Ectodermal cell (in vitro differentiated cells): ENCODE data around the gene SOX13.

Experiments used
- H3K27ac ChIP-seq: 2 replicates; pipeline ENCODE4 v1.7.0; 2013; ENCODE audit warnings: mild to moderate bottlenecking, low read depth, low read length; ENCODE audit not compliant: insufficient read depth, poor library complexity, severe bottlenecking
- H3K27me3 ChIP-seq: 2 replicates; pipeline ENCODE4 v1.7.0; 2013; ENCODE audit warnings: mild to moderate bottlenecking, low read length; ENCODE audit not compliant: insufficient read depth, control insufficient read depth, poor library complexity, severe bottlenecking
- H3K36me3 ChIP-seq: one replicate; pipeline ENCODE4 v1.7.0; 2013; ENCODE audit warnings: low read length; ENCODE audit not compliant: control insufficient read depth, insufficient read depth
- H3K4me1 ChIP-seq: one replicate; pipeline ENCODE4 v1.7.0; 2013; ENCODE audit warnings: low read length; ENCODE audit not compliant: control insufficient read depth, insufficient read depth
- H3K4me3 ChIP-seq: 2 replicates; pipeline ENCODE4 v1.7.0; 2013; ENCODE audit warnings: low read depth, low read length, control low read depth; ENCODE audit not compliant: insufficient read depth
- H3K9me3 ChIP-seq: 2 replicates; pipeline ENCODE4 v1.7.0; 2013; ENCODE audit warnings: mild to moderate bottlenecking, low read length, moderate library complexity; ENCODE audit not compliant: control insufficient read depth
- WGBS, 2 experiments: methylation state at CpG; one replicate each; pipeline ENCODE4 v1.1.7; 2013; ENCODE audit warnings: missing lambda C conversion rate in 2 of 2; 5-methylcytosine and 5-hydroxymethylcytosine counted together

SOX13 gene

GRCh38 chr1:204104331-204105130 lies 31.6 kb downstream of the SOX13 start:
- Histone ChIP-seq H3K27ac (no peak overlapping the region), H3K4me3 (no peak overlapping the region), H3K4me1 (peaks cover 60% of the 10 kb centered on the region), H3K36me3 (no peaks in the 10 kb centered on the region), H3K27me3 (no peaks in the 10 kb centered on the region), H3K9me3 (no peaks in the 10 kb centered on the region)
- 87 to 93% methylated on average over 12 to 14 of the region's 14 CpGs for WGBS, 2 experiments

- peaks cover 60% of the 10 kb centered on the region for H3K4me1 ChIP-seq
Observed at GRCh38 chr1:204105131-204105515, 32.2 kb downstream of the SOX13 start.

DNA sequence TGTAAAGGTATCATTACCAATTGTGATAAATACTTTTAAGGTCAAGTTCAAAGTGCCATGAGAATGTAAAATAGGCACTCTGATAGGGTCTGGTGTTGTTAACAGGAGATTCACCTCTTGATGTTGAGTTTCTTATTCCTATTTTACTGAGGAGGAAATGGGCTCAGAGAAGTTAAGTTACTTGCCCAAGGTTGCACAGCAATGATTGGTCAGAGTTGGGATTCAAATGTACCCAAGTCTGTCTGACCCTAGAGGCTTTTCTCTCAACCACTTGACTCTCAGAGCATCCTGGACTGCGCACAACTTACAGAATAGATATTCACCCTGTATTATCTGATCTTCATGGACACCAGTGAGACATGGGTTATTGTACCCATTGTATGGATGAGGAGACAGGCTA lies 33.9 kb downstream of the SOX13 start:
- Histone ChIP-seq H3K36me3 (no peaks in the 10 kb centered on the region), H3K4me3 (no peak overlapping the region), H3K4me1 (peaks cover 56% of the 10 kb centered on the region), H3K9me3 (no peaks in the 10 kb centered on the region), H3K27ac (no peak overlapping the region), H3K27me3 (no peaks in the 10 kb centered on the region)
- 83 to 100% methylated on average over 1 of the region's 1 CpG for WGBS, 2 experiments

More at GRCh38 chr1:204105131-204105515, 32.2 kb downstream of the SOX13 start:
- Histone ChIP-seq H3K36me3 (no peaks in the 10 kb centered on the region), H3K4me3 (no peak overlapping the region), H3K9me3 (no peaks in the 10 kb centered on the region), H3K27me3 (no peaks in the 10 kb centered on the region), H3K27ac (no peak overlapping the region)
- WGBS, 2 experiments, result 84 to 87% methylated on average over 6 of the region's 6 CpGs

GRCh38 chr1:204107892-204108291 lies 35.0 kb downstream of the SOX13 start:
- no peaks in the 10 kb centered on the region for H3K36me3 ChIP-seq
- 90 to 91% methylated on average over 2 of the region's 2 CpGs for WGBS, 2 experiments
- peaks cover 46% of the 10 kb centered on the region for H3K4me1 ChIP-seq
- peak overlapping the region; percentile 89 for H3K27ac ChIP-seq
- H3K9me3 ChIP-seq, result no peaks in the 10 kb centered on the region
- no peaks in the 10 kb centered on the region for H3K27me3 ChIP-seq
- no peak overlapping the region for H3K4me3 ChIP-seq

DNA sequence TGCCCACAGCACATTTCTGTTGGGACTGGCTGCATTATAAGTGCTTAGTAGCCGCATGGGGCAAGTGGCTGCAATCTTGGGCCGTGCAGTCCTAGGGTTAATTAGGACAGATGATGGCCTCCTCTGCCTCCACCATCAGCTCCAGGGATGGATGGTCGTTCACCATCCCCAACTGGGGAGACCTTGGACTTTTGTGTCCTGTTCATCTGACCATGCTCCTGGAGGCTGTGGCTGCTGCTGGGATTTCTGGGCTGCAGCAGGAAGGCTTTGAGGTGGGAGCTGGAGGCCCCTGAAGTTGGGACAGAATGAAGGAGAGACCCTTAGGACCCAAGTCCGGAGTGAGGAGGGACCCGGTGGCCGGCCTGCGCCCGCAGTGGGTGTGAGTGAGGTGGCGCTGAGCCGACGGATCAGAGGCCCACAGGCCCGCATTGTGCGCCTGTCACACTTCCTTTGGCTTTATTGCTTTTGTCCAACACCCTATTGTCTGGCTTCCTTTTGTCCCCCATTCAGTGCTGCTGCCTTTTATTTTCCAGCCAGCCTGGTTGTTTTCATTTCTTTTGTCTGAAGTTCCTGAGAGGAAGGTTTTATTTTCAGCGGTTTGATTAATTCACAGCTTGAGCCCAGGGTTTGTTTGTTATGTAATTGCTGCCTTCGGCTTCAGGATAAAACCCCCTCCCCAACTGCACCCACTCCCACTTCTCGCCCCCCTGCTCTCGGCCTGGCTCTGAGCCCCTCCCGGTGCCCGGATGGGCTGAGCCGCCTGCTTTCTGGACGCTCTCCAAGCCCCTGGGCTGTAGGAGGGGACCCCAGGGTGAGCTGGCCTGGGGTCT lies 35.6 kb downstream of the SOX13 start:
- Histone ChIP-seq H3K27me3 (no peaks in the 10 kb centered on the region), H3K36me3 (no peaks in the 10 kb centered on the region), H3K4me1 (peaks cover 40% of the 10 kb centered on the region), H3K4me3 (peak overlapping the region; percentile 26), H3K27ac (peak overlapping the region; percentile 89), H3K9me3 (no peaks in the 10 kb centered on the region)
- 4% methylated on average over 19 to 21 of the region's 21 CpGs for WGBS, 2 experiments

DNA sequence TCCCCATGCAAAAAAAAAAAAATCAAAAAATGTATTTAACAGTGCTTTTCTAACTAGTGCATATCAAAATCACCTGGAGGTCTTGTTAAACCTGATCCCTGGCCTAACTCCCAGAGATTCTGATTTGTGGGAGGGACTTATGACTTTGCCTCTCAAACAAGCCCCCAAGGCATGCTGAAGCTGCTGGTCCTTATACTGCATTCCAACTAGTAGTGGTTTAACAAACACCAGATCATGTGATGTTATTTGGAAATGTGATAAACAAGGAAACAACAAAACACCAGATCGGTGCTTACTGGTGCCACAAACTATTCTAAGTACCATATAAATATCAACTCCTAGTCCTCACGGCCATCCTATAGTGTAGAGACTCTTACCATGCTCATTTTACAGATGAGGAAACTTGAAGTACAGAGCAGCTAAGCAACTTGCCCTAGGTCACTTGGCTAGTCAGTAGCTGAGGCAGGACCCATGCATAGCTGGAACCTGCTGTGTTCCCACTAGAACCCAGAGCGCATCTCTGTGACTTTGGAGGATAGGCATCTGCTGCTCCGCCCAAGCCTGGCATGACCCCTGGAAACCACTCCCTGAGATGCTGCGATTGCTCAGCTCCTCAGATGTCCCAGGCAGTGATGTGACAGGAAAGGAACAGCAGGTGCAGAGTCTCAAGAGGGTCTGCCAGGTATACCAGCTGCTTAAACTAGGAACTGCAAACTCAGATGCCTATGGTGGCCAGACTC lies 38.1 kb downstream of the SOX13 start:
- 84 to 85% methylated on average over 5 of the region's 5 CpGs for WGBS, 2 experiments
- Histone ChIP-seq H3K36me3 (no peaks in the 10 kb centered on the region), H3K27me3 (no peaks in the 10 kb centered on the region), H3K4me1 (peaks cover 25% of the 10 kb centered on the region), H3K27ac (no peak overlapping the region), H3K9me3 (no peaks in the 10 kb centered on the region), H3K4me3 (no peak overlapping the region)

GRCh38 chr1:204112876-204113730 lies 40.2 kb downstream of the SOX13 start:
- H3K4me3 ChIP-seq, result no peak overlapping the region
- H3K4me1 ChIP-seq, result peaks cover 14% of the 10 kb centered on the region
- H3K36me3 ChIP-seq, result no peaks in the 10 kb centered on the region
- H3K27me3 ChIP-seq, result no peaks in the 10 kb centered on the region
- no peak overlapping the region for H3K27ac ChIP-seq
- H3K9me3 ChIP-seq, result no peaks in the 10 kb centered on the region
- WGBS, 2 experiments, result 87% methylated on average over 11 of the region's 11 CpGs

- Histone ChIP-seq H3K36me3 (peaks cover 5% of the 10 kb centered on the region), H3K27me3 (no peaks in the 10 kb centered on the region), H3K9me3 (no peaks in the 10 kb centered on the region), H3K4me3 (no peak overlapping the region), H3K4me1 (peaks cover 7% of the 10 kb centered on the region), H3K27ac (no peak overlapping the region)
- WGBS, 2 experiments, result 83 to 92% methylated on average over 1 of the region's 1 CpG
Observed at GRCh38 chr1:204113896-204114295, 41.0 kb downstream of the SOX13 start.

GRCh38 chr1:204114606-204115005 lies 41.7 kb downstream of the SOX13 start:
- no peaks in the 10 kb centered on the region for H3K4me1 ChIP-seq
- no peaks in the 10 kb centered on the region for H3K9me3 ChIP-seq
- no peak overlapping the region for H3K4me3 ChIP-seq
- H3K27ac ChIP-seq, result no peak overlapping the region
- peaks cover 9% of the 10 kb centered on the region for H3K36me3 ChIP-seq
- WGBS, 2 experiments, result 96% methylated on average over 4 of the region's 4 CpGs
- H3K27me3 ChIP-seq, result no peaks in the 10 kb centered on the region
